ENCODE results near the gene MEX3D.

Gene MEX3D

DNA sequence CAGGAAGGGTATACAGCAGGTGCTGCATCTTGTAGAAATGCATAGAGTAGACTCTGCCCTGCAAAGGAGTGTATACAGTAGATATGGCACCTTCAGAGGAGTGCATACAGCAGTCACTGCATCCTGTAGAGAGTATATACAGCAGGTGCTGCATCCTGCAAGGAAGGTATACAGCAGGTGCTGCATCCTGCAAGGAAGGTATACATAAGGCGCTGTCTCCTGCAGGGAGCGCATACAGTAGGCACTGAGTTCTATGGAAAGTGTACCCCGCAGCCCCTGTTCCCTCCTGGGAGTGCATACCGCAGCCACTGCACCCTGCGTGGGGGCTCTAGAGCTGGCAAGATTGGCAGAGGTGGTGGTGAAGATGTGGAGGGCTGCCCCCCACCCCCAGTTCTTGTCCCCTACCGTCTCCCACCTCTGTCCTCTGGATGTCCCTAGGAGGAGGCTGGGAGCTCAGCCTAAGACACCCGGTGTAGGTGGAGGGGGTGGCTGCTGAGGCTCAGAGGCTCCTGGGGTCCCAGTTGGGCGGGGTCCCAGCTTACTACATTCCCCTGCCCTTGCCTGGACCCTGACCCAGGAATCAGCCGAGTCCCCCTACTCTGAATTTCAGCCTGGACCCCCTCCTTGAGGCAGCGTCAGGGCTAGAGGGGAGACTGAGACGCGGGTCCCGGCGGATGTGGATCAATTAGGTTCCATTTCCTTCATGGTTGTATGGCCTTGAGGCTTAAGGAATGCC, 53.0 kb downstream of the MEX3D start:
- DNase-seq: no peak

GRCh38 chr19:1514295-1514661, 53.8 kb downstream of the MEX3D start:
- no peak for DNase-seq

DNA sequence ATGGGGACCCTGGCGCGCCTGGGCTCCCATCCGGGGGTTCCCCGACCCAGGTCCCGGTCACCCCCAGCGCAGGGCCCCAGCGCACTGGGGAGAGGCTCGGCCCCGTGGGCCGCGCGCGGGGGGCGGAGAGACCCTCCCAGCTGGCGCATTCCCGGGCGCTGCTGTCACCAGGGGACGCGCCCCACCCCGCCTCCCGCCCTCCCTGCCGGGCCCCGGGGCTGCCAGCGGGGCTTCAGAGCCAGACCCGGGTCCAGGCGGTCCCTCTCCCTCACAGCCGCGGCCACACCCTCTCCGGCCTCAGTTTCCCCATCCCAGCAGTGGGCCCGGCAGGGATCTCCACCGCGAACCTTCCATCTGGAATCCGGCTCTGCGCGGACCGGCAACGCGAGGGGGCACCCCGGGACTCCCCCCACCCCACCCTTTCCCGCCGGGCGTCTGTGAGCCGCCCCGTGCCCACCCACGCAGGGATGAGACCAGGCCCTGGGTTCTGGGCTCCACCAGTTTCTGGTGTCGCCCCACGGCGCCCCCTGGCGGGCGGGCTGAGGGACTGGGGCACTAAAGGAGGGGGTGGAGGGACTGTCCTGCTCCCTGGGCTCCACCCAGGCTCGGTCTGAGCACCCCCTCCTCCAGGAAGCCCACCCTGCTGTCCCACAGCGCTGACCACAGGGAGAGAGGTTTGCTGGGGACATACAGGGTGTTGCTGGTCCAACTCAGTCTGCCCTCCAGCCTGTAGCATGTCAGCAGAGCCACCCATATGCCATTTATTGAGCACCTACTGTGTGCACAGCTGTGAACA, 54.4 kb downstream of the MEX3D start:
- no peak for DNase-seq

DNA sequence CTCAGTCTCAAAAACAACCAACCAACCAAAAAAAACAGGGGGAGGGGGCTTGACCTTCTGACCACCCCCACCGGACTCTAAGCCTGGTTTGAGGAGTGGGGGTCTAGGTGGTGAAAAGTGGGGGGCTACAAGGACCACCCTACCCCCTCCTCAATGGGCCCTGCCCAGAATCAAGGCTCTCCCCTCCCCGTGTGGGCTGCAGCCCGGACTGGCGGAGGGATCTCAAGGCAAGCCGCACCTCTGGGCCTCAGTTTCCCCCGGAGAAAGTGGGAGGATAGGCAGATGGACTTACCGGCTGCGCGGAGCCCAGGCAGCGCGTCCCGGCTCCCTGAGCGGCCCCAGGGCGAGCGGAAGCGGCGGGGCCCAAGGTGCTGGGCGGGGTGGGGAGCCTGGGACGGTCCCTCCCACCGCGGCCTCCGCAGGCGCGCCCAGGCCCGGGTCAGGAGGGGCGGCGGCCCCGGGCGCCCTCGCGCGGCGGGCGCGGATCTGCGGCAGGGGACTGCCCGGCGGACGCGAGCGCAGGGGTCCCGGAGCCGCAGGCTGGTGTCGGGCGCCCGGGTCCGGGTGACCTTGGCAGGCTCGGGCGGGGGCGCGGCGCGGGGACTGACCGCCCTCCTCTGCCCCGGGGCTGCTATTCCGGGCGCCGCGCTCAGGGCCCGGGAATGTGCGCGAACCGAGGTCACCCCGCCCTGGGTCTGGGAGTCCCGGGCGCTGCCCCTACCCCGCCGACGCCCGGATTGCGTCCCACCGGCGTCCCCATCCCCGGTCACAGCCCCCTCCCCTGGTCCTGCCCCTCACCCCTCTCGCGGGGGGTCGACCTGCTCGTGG, 55.2 kb downstream of the MEX3D start, which contains the start of gene ADAMTSL5:
TSS of gene ADAMTSL5 (minus strand) at position 349 of the 828 bp plus-strand sequence. CDS start 2,076 bp downstream, outside the sequence.
- DNase-seq: no peak

DNA sequence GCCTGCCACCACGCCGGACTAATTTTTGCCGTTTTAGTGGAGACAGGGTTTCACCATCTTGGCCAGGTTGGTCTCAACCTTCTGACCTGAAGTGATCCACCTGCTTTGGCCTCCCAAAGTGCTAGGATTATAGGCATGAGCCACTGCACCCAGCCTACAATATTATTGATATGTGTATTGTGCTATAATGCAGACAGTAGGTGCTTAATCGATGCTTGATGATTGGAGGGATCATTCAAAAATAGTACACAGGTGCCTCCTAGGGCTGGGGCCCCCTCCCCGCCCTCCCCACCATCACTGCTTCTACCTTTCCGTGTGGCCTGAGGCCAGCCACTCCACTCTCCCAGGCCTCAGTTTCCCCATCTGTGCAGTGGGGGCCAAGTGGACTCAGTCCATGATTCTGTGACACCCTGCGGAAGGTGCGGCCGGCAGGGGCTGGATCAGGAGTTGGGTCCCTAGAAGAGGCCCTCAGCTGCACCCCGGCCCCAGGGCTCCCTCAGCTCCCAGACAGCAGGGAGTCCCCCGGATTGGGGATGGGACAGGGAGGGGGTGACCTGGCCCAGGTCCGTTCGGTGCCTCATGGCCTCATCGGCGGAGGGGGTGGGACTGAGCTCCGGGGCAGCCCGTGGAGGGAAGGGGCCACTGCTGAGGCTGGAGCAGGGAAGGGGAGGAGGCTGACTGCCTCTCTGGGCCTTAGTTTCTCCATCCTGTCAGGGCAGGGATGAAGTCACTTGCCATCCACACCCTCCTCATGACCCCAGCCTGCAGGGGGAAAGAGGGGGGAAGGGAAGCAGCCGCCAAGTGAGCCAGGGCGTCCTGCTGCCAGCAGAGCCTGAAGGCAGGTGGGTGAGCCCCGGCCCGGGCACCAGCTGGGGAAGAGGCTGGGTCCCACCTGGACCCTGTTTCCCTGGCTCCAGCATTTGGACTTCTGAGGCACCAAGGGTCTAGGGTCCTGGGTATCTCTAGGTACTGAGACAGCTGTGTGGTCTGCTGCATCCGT, 56.5 kb downstream of the MEX3D start:
- DNase-seq: no peak

GRCh38 chr19:1510807-1511206, 57.3 kb downstream of the MEX3D start:
- no peak for DNase-seq

- no peak for DNase-seq
These were observed 57.7 kb downstream of the MEX3D start for GRCh38 chr19:1510442-1510806.

- DNase-seq: no peak
These were observed 58.3 kb downstream of the MEX3D start for GRCh38 chr19:1509602-1510441.

DNA sequence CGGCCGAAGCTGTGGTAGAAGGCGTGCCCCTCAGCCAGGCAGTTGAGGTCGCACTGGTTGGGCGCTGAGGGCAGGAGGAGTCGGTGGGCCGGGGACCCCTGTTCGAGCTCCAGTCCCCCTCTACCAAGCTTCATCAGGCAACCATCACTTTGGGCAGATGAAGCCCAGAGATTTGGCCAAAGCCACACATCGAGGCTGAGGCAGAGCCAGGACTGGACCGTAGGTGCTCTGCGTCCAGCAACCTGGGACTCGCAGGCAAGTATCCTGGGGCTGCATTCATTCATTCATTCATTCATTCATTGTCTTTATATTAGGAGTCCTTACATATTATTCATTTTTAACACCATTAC, 59.6 kb downstream of the MEX3D start:
- DNase-seq: no peak

DNA sequence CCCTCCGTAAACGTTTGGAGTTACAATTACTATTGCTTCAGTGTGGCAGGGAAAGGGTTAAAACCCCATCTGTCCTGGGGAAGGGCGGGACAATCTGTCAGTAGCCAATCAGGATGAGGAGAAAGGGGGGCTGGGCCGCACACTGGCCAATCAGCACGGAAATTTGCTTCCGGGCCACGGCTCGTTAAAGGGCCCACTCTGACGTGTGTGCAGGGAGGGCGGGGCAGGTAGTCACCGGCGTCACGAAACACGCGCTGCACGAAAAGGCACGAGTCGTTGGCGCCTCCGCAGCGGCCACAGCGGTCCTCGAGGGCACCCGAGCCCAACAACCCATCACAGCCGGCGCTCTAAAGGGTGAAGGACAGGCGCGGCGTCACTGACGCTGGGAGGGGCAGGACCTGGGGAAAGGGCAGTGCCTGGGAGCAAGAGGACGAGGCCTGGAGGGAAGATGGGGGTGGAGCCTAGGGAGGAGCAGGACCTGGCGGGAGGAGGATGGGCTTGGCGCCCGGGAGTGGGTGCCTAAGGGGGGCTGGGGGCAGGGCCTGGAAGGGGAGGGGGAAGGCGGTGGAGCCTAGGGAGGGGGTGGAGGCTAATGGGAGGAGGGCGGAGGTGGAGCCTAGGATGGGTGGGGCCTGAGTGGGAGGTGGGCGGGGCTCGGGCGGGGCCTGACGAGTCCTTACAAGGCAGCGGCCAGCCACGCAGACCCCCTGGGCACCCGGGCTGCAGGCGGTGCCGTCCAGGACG, 60.2 kb downstream of the MEX3D start:
- DNase-seq: peak; percentile 79

DNA sequence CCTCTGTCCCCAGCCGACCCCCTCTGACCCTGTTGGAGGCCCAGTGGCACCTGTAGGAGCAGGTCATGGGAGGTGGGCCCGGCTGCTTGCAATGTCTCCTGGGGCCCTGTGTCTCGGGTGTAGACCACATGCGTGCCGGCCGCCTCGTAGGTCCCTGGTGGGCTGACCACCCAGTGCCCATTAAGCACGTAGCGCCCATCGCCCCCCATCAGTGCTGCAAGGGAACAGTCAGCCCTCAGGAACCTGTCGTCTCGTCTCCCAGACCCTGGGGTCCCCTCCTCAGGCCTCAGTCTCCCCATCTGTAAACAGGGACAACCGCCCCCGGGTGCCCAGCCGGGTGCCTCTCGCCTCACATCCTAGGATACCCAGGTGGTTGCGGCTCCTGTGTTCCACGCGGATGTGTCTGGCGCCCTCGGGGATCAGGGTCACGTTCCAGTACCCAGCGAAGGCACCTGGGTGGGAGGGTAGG, 60.9 kb downstream of the MEX3D start:
- DNase-seq: no peak

DNA sequence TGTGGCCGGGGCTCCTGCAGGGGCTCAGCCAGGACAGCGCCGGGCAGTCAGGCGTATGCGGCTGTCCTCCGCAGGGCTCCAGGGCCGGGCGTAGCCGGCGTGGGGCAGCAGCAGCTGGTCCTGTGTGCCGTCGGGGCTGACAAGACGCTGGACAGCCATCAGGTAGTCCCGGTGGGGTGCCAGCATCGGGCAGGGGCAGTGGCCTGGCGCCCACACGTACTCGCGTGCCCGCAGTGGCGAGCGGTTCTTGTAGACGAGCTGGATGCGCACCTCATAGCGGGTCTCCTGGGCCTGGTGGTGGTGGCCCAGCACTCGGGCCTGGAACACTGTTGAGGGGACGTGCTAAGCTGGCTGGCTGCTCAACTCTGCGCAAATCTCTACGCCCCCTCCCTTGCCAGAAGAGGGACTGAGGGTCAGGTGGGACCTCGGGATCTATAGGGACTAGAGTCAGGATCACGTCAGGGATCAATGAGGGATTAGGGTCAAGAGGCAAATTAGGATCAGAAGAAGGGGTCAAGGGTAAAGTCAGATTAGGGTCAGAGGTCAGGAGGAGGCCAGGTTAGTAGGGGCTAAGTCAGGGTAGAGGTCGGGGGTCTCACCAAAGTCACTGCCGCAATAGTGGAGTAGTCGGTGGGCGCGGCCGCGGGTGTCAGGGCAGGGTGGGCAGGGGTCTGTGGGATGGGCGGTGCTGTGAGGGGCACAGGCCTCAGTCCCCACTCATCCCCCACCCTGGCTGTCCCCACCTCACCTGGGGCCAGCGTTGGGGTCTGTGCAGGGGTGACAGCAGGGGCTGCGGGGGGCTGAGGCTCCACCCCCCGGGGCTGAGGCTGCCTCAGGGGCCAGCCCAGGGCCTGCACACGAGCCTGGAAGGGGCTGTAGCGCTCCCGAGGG, 61.9 kb downstream of the MEX3D start:
- DNase-seq: no peak

GRCh38 chr19:1505012-1505411, 63.1 kb downstream of the MEX3D start:
- no peak for DNase-seq
